Activated B cell treated with CpG ODN at 0.5 μM for 24 hours (primary cell): ENCODE data around the gene CBX7. TPM values are rescaled to one million over a fixed set of nuclear protein-coding genes. Genes with fewer than 3 reads are reported as not detected.

Source experiments
- ATAC-seq: fragments of 200-7000 bp; cut with Tn5 transposase; one replicate; pipeline ENCODE4 v1.10.0; 2021; ENCODE audit warnings: low read depth, mild to moderate bottlenecking, moderate library complexity
- CTCF ChIA-PET: fragments of 350-600 bp; sonication (Branson Sonifier 250); formaldehyde crosslinking; loops from one replicate; lab custom pipeline; 2021; ENCODE audit warnings: antibody characterized with exemption; lab: Charles Lee
- POLR2A ChIA-PET: fragments of 350-600 bp; sonication (Branson Sonifier 250); formaldehyde crosslinking; loops from one replicate; lab custom pipeline; 2021; ENCODE audit warnings: antibody characterized with exemption; lab: Charles Lee
- DNase-seq: peaks from one replicate; pipeline ENCODE4 v3.0.0; 2022
- H3K27ac Mint-ChIP-seq: one replicate; pipeline ENCODE4 v1.8.0; 2020; ENCODE audit warnings: mixed read lengths
- H3K27me3 Mint-ChIP-seq: one replicate; pipeline ENCODE4 v1.8.0; 2021; ENCODE audit warnings: mixed read lengths
- H3K36me3 Mint-ChIP-seq: one replicate; pipeline ENCODE4 v1.8.0; 2021; ENCODE audit warnings: low read depth, mixed read lengths
- H3K4me1 Mint-ChIP-seq: one replicate; pipeline ENCODE4 v1.8.0; 2021; ENCODE audit warnings: mixed read lengths
- H3K4me3 Mint-ChIP-seq: one replicate; pipeline ENCODE4 v1.8.0; 2020; ENCODE audit warnings: mild to moderate bottlenecking, mixed read lengths
- H3K9me3 Mint-ChIP-seq: one replicate; pipeline ENCODE4 v1.8.0; 2020; ENCODE audit warnings: mixed read lengths
- CTCF ChIP-seq: fragments of 200-600 bp; IDR thresholded peaks from one replicate; pipeline ENCODE4 v1.8.0; 2022; ENCODE audit warnings: antibody characterized with exemption, mild to moderate bottlenecking
- intact Hi-C: fragments of 100-400 bp; cut with micrococcal nuclease; formaldehyde crosslinking; loops from one replicate; pipeline ENCODE4 v1.15.1; 2024
- total RNA-seq: library from RNA; stranded (reverse); gene quantifications from 2 replicates; pipeline ENCODE4 v1.2.3, GENCODE V29; 2022

CBX7 gene
- total RNA-seq, 1 donor from 2014 or later, result 45.4 TPM

GRCh38 chr22:39179841-39180335 is 27.4 kb upstream of the CBX7 start:
- TF ChIP-seq CTCF, result no peak

GRCh38 chr22:39179401-39179827 is 26.9 kb upstream of the CBX7 start:
- TF ChIP-seq CTCF, result no peak
- CTCF ChIA-PET, result no interaction called here
- no peak for DNase-seq
- Mint-ChIP-seq H3K27me3 (no peaks in the 10 kb centered on the region), H3K36me3 (no peaks in the 10 kb centered on the region), H3K4me3 (no peak overlapping the region), H3K9me3 (no peaks in the 10 kb centered on the region), H3K27ac (no peak overlapping the region), H3K4me1 (peaks cover 9% of the 10 kb centered on the region)
- ATAC-seq, result no peak
- intact Hi-C loops, result no loop called here
- POLR2A ChIA-PET, result interaction anchor here (0.6 kb wide), 1 partner anchor 12 kb away, joined by 4 read pairs; no protein-coding TSS in a partner anchor

More at GRCh38 chr22:39179841-39180335, 27.4 kb upstream of the CBX7 start:
- no peaks in the 10 kb centered on the region for H3K27me3 Mint-ChIP-seq
- intact Hi-C loops, result no loop called here
- no peaks in the 10 kb centered on the region for H3K9me3 Mint-ChIP-seq
- ChIA-PET CTCF (no interaction called here), POLR2A (interaction anchor here (0.6 kb wide), 1 partner anchor 344 kb away, joined by 6 read pairs; no protein-coding TSS in a partner anchor)
- ATAC-seq (no peak), DNase-seq (no peak)
- H3K4me3 Mint-ChIP-seq, result no peak overlapping the region
- no peaks in the 10 kb centered on the region for H3K36me3 Mint-ChIP-seq
- peaks cover 5% of the 10 kb centered on the region for H3K4me1 Mint-ChIP-seq
- no peak overlapping the region for H3K27ac Mint-ChIP-seq

GRCh38 chr22:39178206-39179111 is 26.0 kb upstream of the CBX7 start:
- Mint-ChIP-seq H3K4me1 (peaks cover 19% of the 10 kb centered on the region), H3K36me3 (no peaks in the 10 kb centered on the region), H3K4me3 (no peak overlapping the region), H3K27ac (no peak overlapping the region), H3K9me3 (no peaks in the 10 kb centered on the region), H3K27me3 (no peaks in the 10 kb centered on the region)
- DNase-seq (no peak), ATAC-seq (no peak)
- CTCF ChIA-PET, result no interaction called here
- intact Hi-C loops, result no loop called here
- POLR2A ChIA-PET, result no interaction called here
- TF ChIP-seq CTCF, result no peak

- ChIA-PET POLR2A (no interaction called here), CTCF (no interaction called here)
- Mint-ChIP-seq H3K27ac (no peak overlapping the region), H3K27me3 (no peaks in the 10 kb centered on the region), H3K4me1 (peaks cover 25% of the 10 kb centered on the region), H3K4me3 (no peak overlapping the region), H3K9me3 (no peaks in the 10 kb centered on the region), H3K36me3 (no peaks in the 10 kb centered on the region)
- no peak for ATAC-seq
- intact Hi-C loops, result no loop called here
- TF ChIP-seq CTCF, result no peak
- no peak for DNase-seq
Measured at GRCh38 chr22:39177791-39178190, 25.3 kb upstream of the CBX7 start.

- TF ChIP-seq CTCF, result no peak
- H3K4me1 Mint-ChIP-seq, result peaks cover 25% of the 10 kb centered on the region
- POLR2A ChIA-PET, result no interaction called here
- intact Hi-C loops, result no loop called here
- H3K9me3 Mint-ChIP-seq, result no peaks in the 10 kb centered on the region
- no peak overlapping the region for H3K4me3 Mint-ChIP-seq
- no peak overlapping the region for H3K27ac Mint-ChIP-seq
- ATAC-seq (no peak), DNase-seq (no peak)
- no peaks in the 10 kb centered on the region for H3K27me3 Mint-ChIP-seq
- H3K36me3 Mint-ChIP-seq, result no peaks in the 10 kb centered on the region
- CTCF ChIA-PET, result no interaction called here
Measured at GRCh38 chr22:39177456-39177775, 24.9 kb upstream of the CBX7 start.
